Coronary artery (tissue), 2 donors: ENCODE data around the gene GPR17.

Experiments used
- DNase-seq: peaks from one replicate; pipeline ENCODE4 v3.0.0-alpha.2; 2017; ENCODE audit warnings: low spot score
- H3K27ac ChIP-seq, 2 donors: fragments of 200-600 bp; sonication (generic); one replicate each; pipeline ENCODE4 v1.5.1; 2016 to 2019
- H3K4me3 ChIP-seq: fragments of 200-600 bp; sonication (generic); 2 replicates; pipeline ENCODE4 v1.5.1; 2016; ENCODE audit warnings: mild to moderate bottlenecking, moderate library complexity
- CTCF ChIP-seq: fragments of 200-600 bp; sonication (generic); IDR thresholded peaks from one replicate; pipeline ENCODE4 v1.5.1; 2019; ENCODE audit warnings: antibody characterized with exemption

GPR17 gene

GRCh38 chr2:127609818-127610217 lies 36.1 kb upstream of the GPR17 start:
- Histone ChIP-seq H3K27ac (no peak overlapping the region), H3K4me3 (no peak overlapping the region)
- peak; percentile 41 for DNase-seq
- TF ChIP-seq CTCF: no peak

GRCh38 chr2:127610561-127610960 lies 35.4 kb upstream of the GPR17 start:
- DNase-seq: peak; percentile 41
- no peak overlapping the region for H3K4me3 ChIP-seq
- H3K27ac ChIP-seq: no peak overlapping the region
- TF ChIP-seq CTCF: no peak

- no peak overlapping the region for H3K4me3 ChIP-seq
- peak; percentile 41 for DNase-seq
- TF ChIP-seq CTCF: no peak
- H3K27ac ChIP-seq: no peak overlapping the region
These were observed 34.7 kb upstream of the GPR17 start for GRCh38 chr2:127611076-127611925.

GRCh38 chr2:127612111-127612822 lies 33.7 kb upstream of the GPR17 start:
- no peak for TF ChIP-seq CTCF
- peak; percentile 46 for DNase-seq
- H3K27ac ChIP-seq: no peak overlapping the region
- H3K4me3 ChIP-seq: no peak overlapping the region

GRCh38 chr2:127614246-127614645 lies 31.7 kb upstream of the GPR17 start:
- no peak overlapping the region for H3K27ac ChIP-seq
- TF ChIP-seq CTCF: no peak
- H3K4me3 ChIP-seq: no peak overlapping the region
- DNase-seq: no peak

- TF ChIP-seq CTCF: no peak
- Histone ChIP-seq H3K4me3 (no peak overlapping the region), H3K27ac (no peak overlapping the region)
- DNase-seq: no peak
These were observed 31.2 kb upstream of the GPR17 start for GRCh38 chr2:127614731-127615130.
